H9 (cell line): ENCODE data around the gene IQGAP3. TPM values are rescaled to one million over a fixed set of nuclear protein-coding genes. Genes with fewer than 3 reads are reported as not detected.

Experiments used
- DNase-seq: peaks from one replicate; pipeline ENCODE4 v3.0.0-alpha.2; 2017
- H2AFZ ChIP-seq: one replicate; pipeline ENCODE4 v1.6.1; 2013; ENCODE audit warnings: mild to moderate bottlenecking, low read length, control low read depth, moderate library complexity
- H2AK5ac ChIP-seq: 2 replicates; pipeline ENCODE4 v1.6.1; 2013; ENCODE audit warnings: low read length, control low read depth, mixed read lengths; ENCODE audit not compliant: insufficient read length
- H2BK120ac ChIP-seq: one replicate; pipeline ENCODE4 v1.6.1; 2013; ENCODE audit warnings: low read depth, mild to moderate bottlenecking, low read length, control low read depth, inconsistent platforms; ENCODE audit not compliant: poor library complexity, severe bottlenecking
- H2BK12ac ChIP-seq: 2 replicates; pipeline ENCODE4 v1.6.1; 2013; ENCODE audit warnings: low read length, control low read depth, mixed read lengths, low read depth; ENCODE audit not compliant: insufficient read length
- H2BK15ac ChIP-seq: 2 replicates; pipeline ENCODE4 v1.6.1; 2013; ENCODE audit warnings: low read depth, low read length, control low read depth
- H2BK20ac ChIP-seq: one replicate; pipeline ENCODE4 v1.6.1; 2013; ENCODE audit warnings: low read depth, mild to moderate bottlenecking, low read length, control low read depth, inconsistent platforms; ENCODE audit not compliant: poor library complexity, severe bottlenecking
- H2BK5ac ChIP-seq: 2 replicates; pipeline ENCODE4 v1.6.1; 2013; ENCODE audit warnings: low read length, control low read depth, mixed read lengths; ENCODE audit not compliant: insufficient read length
- H3K14ac ChIP-seq: 2 replicates; pipeline ENCODE4 v1.6.1; 2013; ENCODE audit warnings: low read length, control low read depth; ENCODE audit not compliant: insufficient read depth
- H3K18ac ChIP-seq: 2 replicates; pipeline ENCODE4 v1.6.1; 2013; ENCODE audit warnings: low read depth, mild to moderate bottlenecking, mixed read lengths, low read length, control low read depth; ENCODE audit not compliant: insufficient read length
- H3K23ac ChIP-seq: 2 replicates; pipeline ENCODE4 v1.6.1; 2013; ENCODE audit warnings: low read length, control low read depth, mixed read lengths, low read depth; ENCODE audit not compliant: insufficient read length
- H3K23me2 ChIP-seq: 2 replicates; pipeline ENCODE4 v1.6.1; 2013; ENCODE audit warnings: low read depth, mild to moderate bottlenecking, mixed read lengths, low read length, control low read depth; ENCODE audit not compliant: insufficient read length, poor library complexity, severe bottlenecking
- H3K27ac ChIP-seq: 2 replicates; pipeline ENCODE4 v1.5.1; 2013; ENCODE audit warnings: low read length, control low read depth, mixed read lengths, low read depth; ENCODE audit not compliant: insufficient read length
- H3K27me3 ChIP-seq: 2 replicates; pipeline ENCODE4 v1.6.1; 2013; ENCODE audit warnings: low read length, control low read depth, inconsistent platforms; ENCODE audit not compliant: insufficient read depth
- H3K4ac ChIP-seq: 2 replicates; pipeline ENCODE4 v1.6.1; 2013; ENCODE audit warnings: low read depth, mild to moderate bottlenecking, control low read depth, inconsistent platforms, low read length, moderate library complexity
- H3K4me1 ChIP-seq: 2 replicates; pipeline ENCODE4 v1.6.1; 2013; ENCODE audit warnings: low read length, control low read depth, inconsistent platforms; ENCODE audit not compliant: insufficient read depth
- H3K4me2 ChIP-seq: 2 replicates; pipeline ENCODE4 v1.6.1; 2013; ENCODE audit warnings: low read length, control low read depth, mixed read lengths; ENCODE audit not compliant: insufficient read length, insufficient read depth
- H3K56ac ChIP-seq: 2 replicates; pipeline ENCODE4 v1.6.1; 2013; ENCODE audit warnings: low read depth, mild to moderate bottlenecking, mixed read lengths, low read length, control low read depth; ENCODE audit not compliant: insufficient read length
- H3K79me1 ChIP-seq: 2 replicates; pipeline ENCODE4 v1.6.1; 2013; ENCODE audit warnings: low read depth, mild to moderate bottlenecking, moderate library complexity, low read length, control low read depth, inconsistent platforms; ENCODE audit not compliant: insufficient read depth, poor library complexity, severe bottlenecking
- H3K79me2 ChIP-seq: 2 replicates; pipeline ENCODE4 v1.6.1; 2013; ENCODE audit warnings: low read length, control low read depth, inconsistent platforms; ENCODE audit not compliant: insufficient read depth
- H3K9ac ChIP-seq: 2 replicates; pipeline ENCODE4 v1.6.1; 2013; ENCODE audit warnings: low read length, control low read depth, mixed read lengths; ENCODE audit not compliant: insufficient read length; ENCODE audit errors: extremely low read depth
- H3K9me3 ChIP-seq: one replicate; pipeline ENCODE4 v1.6.1; 2013; ENCODE audit warnings: low read depth, low read length, inconsistent platforms; ENCODE audit not compliant: control insufficient read depth
- H3T11ph ChIP-seq: one replicate; pipeline ENCODE4 v1.6.1; 2013; ENCODE audit warnings: mild to moderate bottlenecking, low read length, control low read depth, inconsistent platforms
- H4K20me1 ChIP-seq: one replicate; pipeline ENCODE4 v1.6.1; 2013; ENCODE audit not compliant: control insufficient read depth, insufficient read length, insufficient read depth
- H4K5ac ChIP-seq: 2 replicates; pipeline ENCODE4 v1.6.1; 2013; ENCODE audit warnings: low read depth, mild to moderate bottlenecking, mixed read lengths, low read length, control low read depth; ENCODE audit not compliant: insufficient read length
- H4K8ac ChIP-seq: replicated peaks from 2 replicates; pipeline ENCODE4 v1.6.1; 2013; ENCODE audit warnings: low read length, control low read depth, mixed read lengths, low read depth; ENCODE audit not compliant: insufficient read length
- H4K91ac ChIP-seq: 2 replicates; pipeline ENCODE4 v1.6.1; 2013; ENCODE audit warnings: low read depth, mild to moderate bottlenecking, moderate library complexity, mixed read lengths, low read length, control low read depth; ENCODE audit not compliant: insufficient read length
- H3K27ac Mint-ChIP-seq, 3 experiments: 2 replicates in 2 of 3; 3 replicates in 1 of 3; pipeline ENCODE4 v1.8.0; 2020 to 2021; ENCODE audit warnings: mixed read lengths in 3 of 3, mild to moderate bottlenecking in 1 of 3, moderate library complexity in 1 of 3
- H3K27me3 Mint-ChIP-seq: 2 replicates; pipeline ENCODE4 v1.8.0; 2021; ENCODE audit warnings: low read depth, mild to moderate bottlenecking, moderate library complexity, mixed read lengths
- H3K36me3 Mint-ChIP-seq, 3 experiments: 2 replicates in 2 of 3; 3 replicates in 1 of 3; pipeline ENCODE4 v1.8.0; 2020 to 2021; ENCODE audit warnings: low read depth in 3 of 3, mixed read lengths in 3 of 3; ENCODE audit not compliant: insufficient read depth in 1 of 3
- H3K4me1 Mint-ChIP-seq, 2 experiments: 2 replicates each; pipeline ENCODE4 v1.8.0; 2020; ENCODE audit warnings: mixed read lengths in 2 of 2
- H3K4me3 Mint-ChIP-seq, 2 experiments: 2 replicates in 1 of 2; 3 replicates in 1 of 2; pipeline ENCODE4 v1.8.0; 2020 to 2021; ENCODE audit warnings: mild to moderate bottlenecking in 2 of 2, mixed read lengths in 2 of 2, moderate library complexity in 1 of 2
- H3K9me3 Mint-ChIP-seq, 2 experiments: 2 replicates in 1 of 2; 3 replicates in 1 of 2; pipeline ENCODE4 v1.8.0; 2020; ENCODE audit warnings: mild to moderate bottlenecking in 2 of 2, mixed read lengths in 2 of 2, moderate library complexity in 1 of 2
- whole genome bisulfite sequencing: extraction: QIAGEN DNeasy Blood & Tissue Kit; methylation state at CpG from one replicate; pipeline ENCODE4 v1.1.7; 2013; ENCODE audit warnings: missing lambda C conversion rate, low lambda C conversion rate, mixed read lengths; ENCODE audit not compliant: insufficient read length; ENCODE audit errors: extremely low coverage; 5-methylcytosine and 5-hydroxymethylcytosine counted together
- total RNA-seq: library from RNA; stranded (reverse); gene quantifications from 2 replicates; pipeline ENCODE4 v1.2.1, GENCODE V29; 2021
- TF ChIP-seq, protein P1 (sequence below): fragments of 200-600 bp; sonication (generic); conservative IDR thresholded peaks from 3 replicates; pipeline ENCODE4 v1.8.0; 2021; ENCODE audit warnings: antibody characterized with exemption, mild to moderate bottlenecking

The IQGAP3 gene
- total RNA-seq, 1 experiment from 2014 or later: 24.5 TPM

DNA sequence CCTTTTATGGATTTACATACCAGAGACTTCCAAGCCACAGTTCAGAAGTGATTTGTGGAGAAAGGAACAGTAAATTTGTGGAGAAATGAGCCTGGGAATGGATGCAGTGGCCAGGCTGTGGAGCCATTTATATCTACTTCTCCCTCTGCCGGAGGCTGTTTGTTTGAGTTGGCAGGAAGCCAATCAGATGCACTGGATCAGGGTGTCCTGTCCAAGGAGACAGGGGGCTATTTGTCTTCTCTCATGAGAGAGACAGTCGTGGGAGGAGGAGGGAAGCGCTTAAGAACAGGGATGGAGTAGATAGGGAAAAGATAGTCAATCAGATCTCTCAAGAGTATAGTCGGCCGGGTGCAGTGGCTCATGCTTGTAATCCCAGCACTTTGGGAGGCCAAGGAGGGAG, 44.1 kb upstream of the IQGAP3 start:
- Mint-ChIP-seq H3K36me3 (no peaks in the 10 kb centered on the region), H3K4me1 (peaks cover 10 to 12% of the 10 kb centered on the region in 2 experiments), H3K4me3 (no peak overlapping the region), H3K27me3 (peaks cover 41% of the 10 kb centered on the region), H3K9me3 (no peaks in the 10 kb centered on the region; a peak in 1 of 5 replicates), H3K27ac (no peak overlapping the region)
- H3K27ac ChIP-seq: no peak overlapping the region
- no peaks in the 10 kb centered on the region for H4K20me1 ChIP-seq
- no peak overlapping the region for H4K91ac ChIP-seq
- H2AFZ ChIP-seq: no peak overlapping the region
- H3K56ac ChIP-seq: no peak overlapping the region
- H3K9ac ChIP-seq: no peak overlapping the region
- no peak for DNase-seq
- H3K18ac ChIP-seq: no peak overlapping the region
- no peak overlapping the region for H3K4ac ChIP-seq
- H2BK120ac ChIP-seq: no peak overlapping the region
- H2AK5ac ChIP-seq: no peak overlapping the region
- H2BK12ac ChIP-seq: no peak overlapping the region
- no peak overlapping the region for H3K4me2 ChIP-seq
- peaks cover 5% of the 10 kb centered on the region; the same call in 1 of the 2 replicates for H3K27me3 ChIP-seq
- H4K8ac ChIP-seq: no peak overlapping the region
- WGBS: no CpG with 5 or more reads among the region's 5 CpGs
- H2BK5ac ChIP-seq: no peak overlapping the region
- H4K5ac ChIP-seq: no peak overlapping the region
- no peak overlapping the region for H3K14ac ChIP-seq
- H3K79me2 ChIP-seq: no peaks in the 10 kb centered on the region
- H3K4me1 ChIP-seq: no peaks in the 10 kb centered on the region; the same call in 1 of the 2 replicates
- no peak overlapping the region for H2BK15ac ChIP-seq
- no peaks in the 10 kb centered on the region for H3K23me2 ChIP-seq
- TF ChIP-seq, protein P1, sequence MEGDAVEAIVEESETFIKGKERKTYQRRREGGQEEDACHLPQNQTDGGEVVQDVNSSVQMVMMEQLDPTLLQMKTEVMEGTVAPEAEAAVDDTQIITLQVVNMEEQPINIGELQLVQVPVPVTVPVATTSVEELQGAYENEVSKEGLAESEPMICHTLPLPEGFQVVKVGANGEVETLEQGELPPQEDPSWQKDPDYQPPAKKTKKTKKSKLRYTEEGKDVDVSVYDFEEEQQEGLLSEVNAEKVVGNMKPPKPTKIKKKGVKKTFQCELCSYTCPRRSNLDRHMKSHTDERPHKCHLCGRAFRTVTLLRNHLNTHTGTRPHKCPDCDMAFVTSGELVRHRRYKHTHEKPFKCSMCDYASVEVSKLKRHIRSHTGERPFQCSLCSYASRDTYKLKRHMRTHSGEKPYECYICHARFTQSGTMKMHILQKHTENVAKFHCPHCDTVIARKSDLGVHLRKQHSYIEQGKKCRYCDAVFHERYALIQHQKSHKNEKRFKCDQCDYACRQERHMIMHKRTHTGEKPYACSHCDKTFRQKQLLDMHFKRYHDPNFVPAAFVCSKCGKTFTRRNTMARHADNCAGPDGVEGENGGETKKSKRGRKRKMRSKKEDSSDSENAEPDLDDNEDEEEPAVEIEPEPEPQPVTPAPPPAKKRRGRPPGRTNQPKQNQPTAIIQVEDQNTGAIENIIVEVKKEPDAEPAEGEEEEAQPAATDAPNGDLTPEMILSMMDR: no peak
- no peaks in the 10 kb centered on the region for H3K79me1 ChIP-seq
- no peaks in the 10 kb centered on the region for H3K9me3 ChIP-seq
- no peak overlapping the region for H2BK20ac ChIP-seq
- no peak overlapping the region for H3T11ph ChIP-seq
- H3K23ac ChIP-seq: no peak overlapping the region
